HG03135 (cell line): ENCODE data around the gene UBE2D2.

Experiments used
- ATAC-seq: cut with Tn5 transposase; IDR thresholded peaks from one replicate; pipeline ENCODE4 v1.9.1; 2021; ENCODE audit warnings: mild to moderate bottlenecking, moderate library complexity; ENCODE audit not compliant: unreplicated experiment

Gene UBE2D2

DNA sequence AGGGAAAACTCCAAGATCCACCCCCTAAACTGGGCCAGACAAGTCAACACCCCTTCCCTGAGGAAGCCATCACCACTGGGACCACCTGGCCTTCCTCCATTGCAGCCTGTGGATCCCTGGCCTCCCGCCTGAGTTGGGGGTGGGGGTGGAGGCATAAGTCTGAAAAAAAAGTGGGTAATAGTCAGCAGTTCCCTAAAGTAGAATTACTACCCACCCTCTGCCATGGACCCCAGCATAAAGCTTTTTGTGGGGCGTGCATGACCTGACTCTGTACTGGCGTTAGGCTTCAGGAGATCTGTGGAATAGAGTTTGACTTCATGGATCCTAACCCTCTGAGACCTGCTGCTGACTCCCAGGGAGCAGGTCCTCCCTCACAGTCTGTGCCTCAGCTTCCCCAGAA, 85.0 kb downstream of the UBE2D2 start:
- no peak for ATAC-seq

DNA sequence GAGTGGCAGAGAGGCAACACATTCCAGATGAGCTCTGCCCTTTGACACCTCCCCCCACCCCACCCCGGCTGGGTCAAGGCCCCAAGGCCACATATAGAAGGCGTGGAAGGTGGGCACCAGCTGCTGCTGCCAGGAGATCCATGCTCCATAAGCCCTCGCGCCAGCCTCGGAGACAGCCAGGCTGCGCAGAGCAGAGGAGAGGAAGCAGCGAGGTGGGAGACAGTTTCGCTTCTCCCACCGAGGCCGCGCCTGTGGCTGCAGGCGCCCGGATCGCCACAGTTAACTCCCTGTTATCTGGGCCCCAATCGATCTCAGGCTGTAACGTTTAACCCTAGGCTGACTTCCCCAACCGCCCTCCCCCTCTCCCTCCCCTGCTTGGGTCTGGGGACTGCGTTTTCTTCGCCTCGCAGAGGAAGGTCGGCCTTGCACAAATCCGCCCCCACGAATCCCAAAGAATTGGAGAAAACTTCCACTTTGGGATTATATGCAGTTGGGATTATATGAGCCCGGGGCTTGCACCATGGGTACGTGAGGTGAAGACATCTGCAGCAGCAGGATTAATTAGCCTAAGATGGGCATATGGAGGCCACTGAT, 85.9 kb downstream of the UBE2D2 start:
- ATAC-seq = no peak

DNA sequence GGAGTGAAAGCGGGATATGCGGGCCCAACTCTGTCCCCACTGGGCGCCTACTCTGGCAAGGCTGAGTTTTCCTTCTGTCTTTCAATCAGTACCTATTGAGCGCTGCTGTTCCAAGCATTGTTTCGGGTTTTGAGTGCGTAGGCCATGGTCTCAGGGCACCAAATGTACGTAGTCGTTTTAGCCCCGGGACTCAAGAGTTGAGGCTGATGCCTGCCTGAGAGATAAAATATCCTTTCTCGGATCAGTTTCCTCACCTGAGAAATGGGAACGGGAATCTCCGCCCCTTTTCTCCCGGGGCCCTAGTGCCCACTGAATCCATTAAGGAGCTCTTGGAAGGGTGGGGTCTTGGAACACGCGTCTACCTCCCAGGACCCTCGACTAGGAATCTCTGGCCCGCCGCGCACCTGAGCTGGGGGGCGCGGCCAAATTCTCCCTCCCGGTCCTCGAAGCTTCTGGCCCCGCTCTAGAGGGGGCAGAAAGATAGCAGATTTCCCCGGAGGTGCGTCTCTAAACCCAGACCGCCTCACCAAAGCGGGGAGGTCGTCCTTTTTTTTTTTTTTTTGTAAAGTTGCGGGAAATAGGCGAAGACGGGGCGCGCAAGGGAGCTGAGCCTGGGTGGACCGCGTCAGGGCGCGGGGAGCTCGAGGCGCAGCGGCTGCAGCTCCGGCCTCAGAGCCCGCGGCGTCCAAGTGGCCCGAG, 86.5 kb downstream of the UBE2D2 start:
- ATAC-seq = no peak

DNA sequence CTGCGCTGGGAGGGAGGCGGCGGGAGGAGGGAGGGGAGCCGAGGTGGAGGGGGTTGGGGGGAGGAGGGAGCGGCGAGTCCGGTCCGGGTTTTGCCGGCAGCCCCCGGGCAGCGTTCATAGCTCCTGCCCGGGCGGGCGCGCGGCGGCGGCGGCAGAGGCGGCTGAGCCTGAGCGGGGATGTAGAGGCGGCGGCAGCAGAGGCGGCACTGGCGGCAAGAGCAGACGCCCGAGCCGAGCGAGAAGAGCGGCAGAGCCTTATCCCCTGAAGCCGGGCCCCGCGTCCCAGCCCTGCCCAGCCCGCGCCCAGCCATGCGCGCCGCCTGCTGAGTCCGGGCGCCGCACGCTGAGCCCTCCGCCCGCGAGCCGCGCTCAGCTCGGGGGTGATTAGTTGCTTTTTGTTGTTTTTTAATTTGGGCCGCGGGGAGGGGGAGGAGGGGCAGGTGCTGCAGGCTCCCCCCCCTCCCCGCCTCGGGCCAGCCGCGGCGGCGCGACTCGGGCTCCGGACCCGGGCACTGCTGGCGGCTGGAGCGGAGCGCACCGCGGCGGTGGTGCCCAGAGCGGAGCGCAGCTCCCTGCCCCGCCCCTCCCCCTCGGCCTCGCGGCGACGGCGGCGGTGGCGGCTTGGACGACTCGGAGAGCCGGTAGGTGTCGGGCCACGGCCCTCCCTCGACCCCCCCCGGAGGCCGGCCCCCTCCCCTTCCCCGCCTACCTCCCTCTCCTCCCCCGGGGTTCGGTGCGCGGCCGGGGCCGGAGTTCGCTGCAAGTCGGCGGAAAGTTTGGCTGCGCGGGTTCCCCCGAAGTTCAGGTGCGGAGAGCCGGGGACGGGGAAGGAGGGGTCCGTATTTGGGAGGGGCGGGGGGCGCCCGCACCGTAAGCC, 87.3 kb downstream of the UBE2D2 start, which contains the start of gene CXXC5:
TSS of gene CXXC5 (plus strand) at position 145 of the 877 bp plus-strand sequence. CDS start 32,175 bp downstream, outside the sequence.
- peak; percentile 23 for ATAC-seq

DNA sequence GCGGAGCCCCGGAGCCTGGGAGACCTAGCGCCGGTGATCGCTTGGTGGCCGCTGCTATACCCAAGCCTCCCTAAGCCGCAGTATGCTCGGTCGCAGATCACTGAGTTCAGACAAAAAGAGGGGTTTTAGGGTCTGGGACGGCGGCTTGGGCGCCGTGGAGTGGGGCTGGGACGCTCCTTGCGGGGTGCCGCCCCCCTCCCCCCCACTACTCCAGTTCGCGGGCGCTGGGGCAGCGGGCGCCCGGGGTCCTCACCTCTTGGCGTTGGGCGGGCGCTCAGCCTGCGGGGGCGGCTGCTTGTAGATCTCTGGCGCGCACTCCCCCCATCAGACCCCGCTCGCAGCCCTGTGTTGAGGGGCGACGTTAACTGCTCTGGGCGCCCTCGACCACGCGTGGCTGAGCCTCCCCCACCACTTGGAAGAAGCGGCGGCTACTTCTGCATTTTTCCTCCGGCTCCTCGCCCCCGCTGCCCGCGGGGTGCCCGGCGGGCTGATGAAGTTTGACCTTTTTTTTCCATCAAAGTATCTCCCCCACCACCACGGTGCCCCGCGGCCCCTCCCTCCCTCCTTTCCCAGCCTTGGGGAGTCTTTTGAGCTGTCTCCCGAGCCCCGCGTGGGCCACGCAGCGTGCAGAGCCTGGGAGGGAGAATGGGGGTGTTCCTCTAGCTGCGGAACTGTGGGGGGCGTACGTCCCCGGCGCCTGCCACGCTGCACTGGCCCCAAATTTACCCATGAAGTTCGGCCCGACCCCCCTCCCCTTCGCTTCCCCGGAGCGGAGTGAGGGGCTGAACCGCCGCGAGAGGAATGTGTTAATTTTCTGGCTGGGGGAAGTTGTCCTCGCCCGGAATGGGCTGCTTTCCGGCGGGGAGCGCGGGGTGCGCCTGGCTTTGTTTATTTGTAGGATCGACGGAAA, 88.2 kb downstream of the UBE2D2 start:
- ATAC-seq = no peak

DNA sequence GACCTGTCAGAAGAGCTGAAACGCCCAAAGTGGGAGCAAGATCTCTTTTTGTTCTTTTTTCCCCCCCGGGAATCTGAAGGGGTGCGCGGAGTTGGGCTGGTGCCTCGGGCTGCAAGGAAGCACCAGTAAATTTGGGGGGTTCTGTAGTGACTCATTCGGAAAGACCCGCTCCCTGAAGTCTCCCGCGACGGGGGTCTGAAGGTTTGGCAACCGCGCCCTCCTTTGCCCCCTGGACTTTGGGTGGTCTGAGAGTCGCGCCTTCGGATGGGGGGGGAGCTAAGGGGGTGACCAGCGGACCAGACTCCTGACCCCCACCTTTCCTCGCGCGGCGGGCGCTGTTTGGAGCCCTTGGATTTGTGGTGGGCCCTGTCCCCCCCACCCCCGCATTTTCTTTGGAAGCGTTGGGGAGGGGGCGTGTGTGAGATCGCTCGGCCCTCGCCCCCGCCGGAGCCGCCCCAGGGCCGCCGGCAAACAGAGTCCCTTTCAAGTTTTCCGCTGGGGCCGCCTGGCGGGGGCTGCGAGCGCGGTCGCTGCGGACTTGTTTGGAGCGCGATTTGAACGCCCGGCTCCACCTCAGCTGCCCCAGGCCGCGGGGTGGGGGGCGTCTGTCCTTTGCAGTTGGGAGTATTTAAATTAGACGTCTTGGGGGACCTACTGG, 89.0 kb downstream of the UBE2D2 start:
- ATAC-seq = no peak

DNA sequence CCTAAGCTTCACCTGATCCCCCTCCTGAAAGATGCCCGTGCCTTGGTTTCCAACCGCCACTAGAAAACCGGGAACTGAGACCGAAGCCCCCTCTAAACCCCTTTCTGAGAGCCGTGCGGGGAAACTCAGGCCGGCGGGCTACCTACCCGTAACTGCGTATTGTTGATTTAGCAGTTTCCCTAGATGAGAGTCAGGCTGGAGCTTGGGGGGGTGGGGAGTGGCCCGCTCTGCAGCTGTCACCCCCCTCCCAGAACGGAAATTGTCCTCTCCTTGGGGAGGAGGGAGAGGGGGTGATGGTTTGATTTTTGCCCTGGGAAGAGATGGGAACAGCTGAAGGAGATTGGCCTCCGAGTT, 89.5 kb downstream of the UBE2D2 start:
- ATAC-seq = no peak

DNA sequence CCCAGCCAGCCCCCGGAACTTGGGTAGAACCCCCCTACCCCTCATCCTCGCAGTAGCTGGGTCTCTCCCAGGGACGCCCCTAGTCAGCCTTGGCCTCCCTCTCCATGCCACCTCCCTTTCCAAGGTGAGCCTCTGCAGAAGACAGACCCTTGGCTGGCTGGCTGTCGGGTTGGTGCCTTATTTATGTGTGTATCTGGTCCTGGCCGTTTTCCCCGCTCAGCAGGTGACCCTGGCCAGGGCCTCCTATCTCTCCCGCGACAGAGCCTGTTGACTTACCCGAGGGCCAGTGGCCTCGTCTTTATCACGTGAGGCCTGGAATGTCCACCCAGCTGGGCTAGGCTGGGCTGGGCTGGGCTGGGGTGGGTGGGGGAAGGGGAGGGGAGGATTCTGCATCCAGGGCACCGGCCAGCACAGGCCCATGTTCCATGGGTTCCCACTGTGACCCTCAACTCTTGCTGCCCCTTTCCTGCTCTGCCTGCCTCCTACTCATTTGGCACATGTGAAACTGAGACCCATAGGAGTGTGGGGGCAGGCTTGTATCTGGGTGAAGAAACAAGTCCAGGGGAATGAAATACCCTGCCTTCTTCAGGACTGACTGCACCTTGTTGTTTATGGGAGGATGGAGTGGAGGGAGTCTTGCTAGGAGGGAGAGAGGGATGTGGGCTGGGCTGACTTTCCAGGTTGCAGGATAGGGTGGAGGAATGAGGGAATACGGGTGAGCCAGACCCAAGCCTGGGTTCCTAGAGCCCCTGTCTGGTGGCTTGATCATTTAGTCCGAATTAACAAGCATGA, 90.1 kb downstream of the UBE2D2 start:
- no peak for ATAC-seq

DNA sequence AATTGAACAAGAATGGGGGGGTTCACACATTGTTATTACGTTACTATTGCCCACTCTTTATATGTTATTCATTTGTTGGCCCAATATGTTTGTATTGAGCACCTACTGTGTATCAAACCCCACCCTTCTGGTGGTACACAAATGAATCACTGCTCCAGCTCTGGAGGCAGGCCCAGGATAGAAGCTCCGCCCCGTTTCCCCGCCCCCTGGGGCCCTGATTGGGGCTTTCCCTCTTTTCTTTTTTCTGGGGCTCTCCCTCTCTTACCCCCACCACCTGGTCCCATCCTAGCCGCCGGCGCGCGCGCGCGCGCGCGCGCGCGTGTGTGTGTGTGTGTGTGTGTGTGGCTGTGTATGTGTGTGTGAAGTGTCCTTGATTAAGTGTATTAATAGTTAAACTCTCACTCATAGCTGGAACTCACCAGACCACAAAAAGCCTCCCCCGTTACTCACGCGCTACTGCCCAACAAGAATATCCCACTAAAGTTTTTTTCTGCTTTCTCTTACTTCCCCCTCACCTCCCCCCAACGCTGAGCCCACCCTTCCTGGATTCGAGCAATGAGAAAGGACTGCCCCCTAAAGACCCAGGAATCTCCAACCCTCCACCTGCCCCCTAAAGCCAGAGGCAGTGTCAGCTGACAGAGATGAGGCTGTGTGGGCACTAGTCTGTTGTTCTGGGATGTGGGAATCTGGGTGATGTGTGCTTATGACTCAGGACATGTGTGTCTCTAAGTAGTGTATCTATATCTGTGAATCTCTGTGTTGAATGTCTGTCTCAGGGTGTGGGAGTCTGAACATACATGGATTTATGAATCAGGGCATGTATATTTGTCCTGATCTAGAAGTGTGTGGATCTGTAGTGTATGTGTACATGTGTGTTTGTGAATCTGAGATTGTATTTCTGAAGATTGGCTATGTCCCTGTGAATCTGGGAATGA, 91.0 kb downstream of the UBE2D2 start:
- ATAC-seq = peak; percentile 32

DNA sequence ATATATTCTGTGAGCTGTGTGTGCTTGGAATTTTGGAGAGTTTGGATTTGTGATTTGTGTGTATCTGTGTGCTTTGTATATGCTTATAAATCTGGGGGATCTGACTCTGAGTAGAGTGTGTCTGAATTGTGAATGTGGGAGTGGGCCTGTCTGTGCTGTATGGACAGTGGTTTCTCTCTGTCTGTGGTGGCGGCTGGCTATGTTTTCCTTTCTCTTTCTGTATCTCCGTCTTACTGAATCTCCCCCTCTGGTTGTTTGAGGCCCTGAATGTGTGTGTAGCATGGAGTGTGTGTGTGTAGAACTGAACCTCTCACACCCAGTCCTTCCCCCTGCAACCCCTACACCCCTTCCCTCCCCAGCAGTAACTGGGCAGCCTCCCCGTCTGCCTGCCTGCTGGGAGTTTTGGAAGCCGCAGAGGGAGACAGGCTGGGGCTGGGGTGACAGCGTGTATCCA, 91.7 kb downstream of the UBE2D2 start:
- peak; percentile 37 for ATAC-seq

DNA sequence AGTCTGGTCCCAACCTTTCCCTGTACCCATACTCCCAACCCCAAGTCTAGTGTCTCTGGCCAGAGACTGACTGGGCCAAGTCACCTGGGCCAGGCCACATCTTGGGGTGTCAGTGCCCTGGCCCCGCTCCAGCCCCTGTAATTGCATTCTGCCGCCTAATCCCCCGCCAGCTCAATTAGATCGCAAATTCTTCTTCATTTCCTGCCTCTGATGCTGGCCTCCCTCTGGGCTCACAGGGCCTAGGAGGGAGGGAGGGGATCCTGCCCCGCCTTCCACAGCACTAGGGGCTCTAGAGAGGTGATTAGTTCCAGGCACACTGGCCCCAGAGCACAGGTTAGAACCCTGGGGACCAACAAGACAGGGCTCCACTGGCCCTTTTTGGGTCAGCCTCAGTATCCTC, 92.5 kb downstream of the UBE2D2 start:
- ATAC-seq = no peak

DNA sequence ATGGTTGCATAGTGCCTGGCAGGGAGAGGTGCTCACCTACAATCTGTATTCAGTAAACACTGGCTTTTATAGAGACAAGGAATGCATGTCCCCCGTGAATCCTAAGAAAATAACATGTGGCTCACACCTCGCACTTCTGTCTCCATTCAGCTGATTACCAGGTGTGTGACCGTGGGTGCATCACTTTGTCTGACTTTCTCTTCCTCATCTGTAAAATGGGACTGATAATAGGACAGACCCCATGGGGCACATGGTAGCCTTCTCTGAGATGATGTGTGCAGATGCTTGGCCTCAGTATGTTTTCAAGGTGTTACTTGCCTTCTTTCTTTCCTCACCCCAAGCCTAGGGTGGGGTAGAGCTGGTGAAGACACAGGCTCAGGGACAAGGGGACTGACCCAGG, 93.3 kb downstream of the UBE2D2 start:
- ATAC-seq = no peak

DNA sequence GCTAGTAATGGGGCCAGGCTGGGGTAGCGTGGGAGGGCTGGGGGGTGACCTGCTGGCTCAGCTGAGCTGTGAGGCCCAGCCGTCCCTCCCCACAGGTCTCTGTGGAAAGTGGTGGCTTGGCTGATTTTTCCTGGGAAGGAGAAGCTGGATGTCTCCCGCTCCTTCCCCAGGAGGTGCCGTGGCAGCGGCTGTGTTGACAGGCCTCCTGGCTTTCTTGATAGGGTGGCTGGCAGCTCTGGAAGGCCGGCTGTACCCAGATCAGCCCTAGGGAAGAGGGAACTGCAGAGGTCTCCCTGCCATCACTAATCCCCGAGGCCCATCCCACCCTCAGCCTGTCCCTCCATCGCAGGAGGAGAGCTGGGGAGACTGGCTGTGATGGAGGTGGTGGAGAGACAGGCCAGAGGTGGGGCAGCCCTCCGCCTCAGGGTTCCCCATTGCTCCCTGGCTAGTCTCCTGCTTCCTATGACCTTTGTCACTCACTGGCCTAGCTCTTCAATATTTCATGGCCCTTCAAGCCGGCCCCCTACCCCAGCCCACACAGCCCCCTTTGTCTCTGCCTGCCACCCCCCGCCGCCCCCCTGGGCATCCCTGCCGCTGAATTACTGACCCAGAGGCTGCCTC, 93.8 kb downstream of the UBE2D2 start:
- ATAC-seq = no peak

DNA sequence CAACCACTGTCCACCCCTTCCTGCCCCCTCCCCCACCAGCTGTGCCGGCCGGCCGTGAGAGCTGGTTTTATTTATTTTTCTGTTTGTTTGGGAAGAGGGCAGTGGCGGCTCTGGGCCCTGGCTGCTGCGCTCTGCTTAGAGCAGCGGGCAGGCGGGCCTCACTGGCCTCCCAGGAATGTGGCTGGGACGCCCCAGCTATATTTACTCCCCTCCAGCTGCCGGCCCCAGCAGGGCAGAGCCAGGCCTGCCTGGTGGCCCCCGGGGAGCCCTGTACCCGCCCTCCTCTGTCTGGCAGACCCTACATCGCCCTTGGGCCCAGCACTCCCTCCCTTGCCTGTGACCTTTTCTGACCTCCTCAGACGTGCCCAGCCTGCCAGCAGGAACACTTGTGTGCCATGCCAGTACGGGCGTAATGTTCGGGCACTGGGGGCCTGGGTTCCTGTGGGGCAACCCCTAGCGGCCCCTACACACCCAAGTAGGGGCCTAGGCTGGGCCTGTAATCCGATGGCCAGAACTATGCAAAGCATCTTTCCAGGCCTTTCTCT, 94.7 kb downstream of the UBE2D2 start:
- ATAC-seq = no peak

DNA sequence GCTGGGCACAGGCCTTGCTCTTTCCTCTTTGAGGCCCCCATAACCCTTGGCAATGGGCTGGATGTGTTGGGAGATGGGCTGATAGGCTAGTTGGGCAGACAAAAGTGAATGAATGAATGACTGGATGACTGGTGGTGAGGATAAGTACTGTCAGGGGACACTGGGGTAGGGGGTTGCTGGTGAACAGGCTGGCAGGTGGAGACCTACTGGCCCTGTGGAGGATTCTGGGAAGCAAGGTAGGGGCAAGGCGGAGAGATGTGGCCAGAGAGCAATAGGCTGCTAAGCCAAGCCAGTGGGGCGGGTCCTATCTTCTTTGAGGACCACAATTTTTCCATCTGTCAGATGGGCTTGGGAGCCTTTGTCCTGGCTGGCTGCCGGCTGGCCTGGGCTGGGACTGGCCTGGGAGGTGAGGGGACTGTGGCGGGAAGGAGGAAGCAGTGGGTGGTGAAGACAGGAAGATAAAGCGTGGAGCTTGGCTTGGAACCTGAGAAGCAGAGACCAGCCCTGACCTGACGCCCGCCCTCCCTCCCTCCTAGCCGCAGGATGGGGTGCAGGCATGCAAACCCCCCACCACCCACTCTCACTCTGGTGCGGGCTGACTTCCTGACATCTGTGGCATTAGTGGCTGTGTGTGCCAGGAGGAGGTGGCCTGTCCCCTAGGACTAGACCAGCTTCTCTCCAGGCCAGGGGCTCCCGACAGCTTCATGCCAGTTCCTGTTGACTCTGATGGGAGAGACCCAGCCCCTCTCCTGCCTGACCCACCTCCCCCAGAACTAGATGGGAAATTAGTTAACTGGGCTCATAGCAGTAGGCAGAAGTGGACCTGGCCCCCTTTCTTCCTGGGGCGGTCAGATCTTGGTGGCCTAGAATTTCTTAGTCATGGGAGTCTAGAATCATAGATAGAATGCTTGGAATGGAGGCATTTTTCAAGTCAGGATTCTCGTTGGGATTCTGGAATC, 96.5 kb downstream of the UBE2D2 start:
- no peak for ATAC-seq

DNA sequence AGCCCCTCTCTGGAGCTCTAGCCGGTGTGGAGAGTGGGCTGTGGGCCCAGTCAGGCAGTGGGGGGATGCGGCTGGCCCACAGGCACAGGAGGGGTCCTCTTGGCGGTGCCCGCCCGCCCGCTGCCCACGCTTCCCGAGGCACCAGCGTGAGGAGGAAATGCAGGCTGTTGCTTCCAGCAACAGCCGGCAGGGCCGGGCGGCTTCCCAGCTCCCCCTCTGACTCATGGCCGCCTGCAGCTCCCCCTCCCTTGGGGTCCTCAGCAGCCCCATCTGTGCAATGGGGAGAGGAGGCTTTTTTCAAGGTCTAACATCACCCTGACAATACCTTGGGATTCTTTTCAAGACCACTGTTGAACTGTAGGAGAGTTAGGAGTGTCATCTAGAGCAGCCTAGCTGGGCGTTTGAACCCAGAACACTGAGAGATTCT, 97.4 kb downstream of the UBE2D2 start:
- no peak for ATAC-seq
